Left ventricle myocardium superior (tissue), 1 donor: ENCODE results near the gene ADM2. TPM values are rescaled to one million over a fixed set of nuclear protein-coding genes. Genes with fewer than 3 reads are reported as not detected.

Experiments
- ATAC-seq: fragments of 200-7000 bp; cut with Tn5 transposase; one replicate; pipeline ENCODE4 v1.9.1; 2020; ENCODE audit warnings: mild to moderate bottlenecking, moderate library complexity
- DNase-seq: peaks from one replicate; pipeline ENCODE4 v3.0.0-alpha.2; 2020
- intact Hi-C: fragments of 100-400 bp; cut with micrococcal nuclease; formaldehyde crosslinking; loops from one replicate; pipeline ENCODE4 v1.11.0; 2022
- total RNA-seq: library from RNA; stranded (reverse); fragmentation: NEBNext Ultra II Directional; extraction: Animal tissue kit (Norgen Biotek cat#: 25700); gene quantifications from one replicate; pipeline ENCODE4 v1.2.1, GENCODE V29; 2021
- donor health status: DM: no; HTN: yes; CAD: no; lungs with severe emphysema.

The ADM2 gene
- total RNA-seq, 1 donor from 2014 or later = not detected

- intact Hi-C loops = no loop called here
- DNase-seq = no peak
- no peak for ATAC-seq
Observed at GRCh38 chr22:50481045-50481439, 301 bp upstream of the ADM2 start.

DNA sequence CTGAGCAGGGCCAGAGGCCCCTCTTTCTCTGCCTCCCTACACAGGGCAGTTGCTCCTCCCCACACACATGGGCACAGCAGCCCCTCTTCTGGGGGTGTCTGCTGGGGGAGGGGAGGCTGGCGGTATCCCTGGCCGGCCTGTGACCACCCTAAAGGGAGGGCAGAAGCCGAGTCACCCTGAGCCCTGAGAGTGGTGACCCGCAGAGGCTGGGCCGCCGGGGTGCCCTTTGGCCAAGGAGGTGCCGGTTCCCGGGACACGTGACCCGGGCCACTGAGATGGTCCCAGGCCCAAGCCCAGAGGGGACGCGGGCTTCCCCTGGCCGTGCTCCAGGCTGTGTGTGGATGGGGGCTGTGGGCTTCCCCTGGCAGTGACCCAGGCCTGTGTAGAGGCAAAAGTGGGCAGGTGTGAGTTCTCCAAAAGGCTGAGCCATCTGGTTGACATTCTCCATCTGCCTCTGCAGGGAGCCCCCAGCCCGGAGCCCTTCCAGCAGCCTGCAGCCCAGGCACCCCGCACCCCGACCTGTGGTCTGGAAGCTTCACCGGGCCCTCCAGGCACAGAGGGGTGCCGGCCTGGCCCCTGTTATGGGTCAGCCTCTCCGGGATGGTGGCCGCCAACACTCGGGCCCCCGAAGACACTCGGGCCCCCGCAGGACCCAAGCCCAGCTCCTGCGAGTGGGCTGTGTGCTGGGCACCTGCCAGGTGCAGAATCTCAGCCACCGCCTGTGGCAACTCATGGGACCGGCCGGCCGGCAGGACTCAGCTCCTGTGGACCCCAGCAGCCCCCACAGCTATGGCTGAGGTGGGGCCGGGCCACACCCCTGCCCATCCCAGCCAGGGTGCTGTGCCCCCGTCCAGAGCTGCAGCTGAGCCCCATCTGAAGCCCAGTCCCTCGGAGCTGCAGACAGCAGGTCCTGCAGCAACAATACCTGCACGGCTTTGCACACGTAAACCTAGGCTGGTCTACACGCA, 1.0 kb downstream of the ADM2 start:
- intact Hi-C loops = no loop called here
- ATAC-seq (no peak), DNase-seq (no peak)

DNA sequence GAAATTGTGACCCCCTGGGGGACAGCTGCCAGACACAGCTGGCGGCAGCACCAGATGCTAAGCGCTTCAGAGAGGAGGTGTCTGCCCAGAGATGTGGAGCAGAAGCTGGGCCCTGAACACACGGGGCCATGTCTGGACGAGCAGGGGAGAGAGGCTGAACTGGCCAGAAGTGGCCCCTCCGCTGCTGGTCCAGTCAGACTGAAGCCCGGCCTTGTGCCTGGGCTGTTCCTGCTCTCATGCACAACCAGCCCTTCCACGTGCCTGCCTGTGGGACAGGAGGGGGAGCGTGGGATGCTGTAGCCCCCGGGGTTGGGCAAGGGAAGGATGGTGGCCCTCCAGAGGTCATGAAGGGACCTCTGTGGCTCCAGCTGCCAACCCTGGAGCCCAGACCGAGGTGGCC, 1.8 kb downstream of the ADM2 start:
- no peak for ATAC-seq
- DNase-seq = no peak
- intact Hi-C loops = no loop called here

GRCh38 chr22:50483556-50483955, 2.2 kb downstream of the ADM2 start:
- DNase-seq = no peak

GRCh38 chr22:50483977-50484853, 2.9 kb downstream of the ADM2 start:
- ATAC-seq (no peak), DNase-seq (no peak)
- intact Hi-C loops = no loop called here

More at GRCh38 chr22:50483556-50483955, 2.2 kb downstream of the ADM2 start:
- intact Hi-C loops = no loop called here
- no peak for ATAC-seq

DNA sequence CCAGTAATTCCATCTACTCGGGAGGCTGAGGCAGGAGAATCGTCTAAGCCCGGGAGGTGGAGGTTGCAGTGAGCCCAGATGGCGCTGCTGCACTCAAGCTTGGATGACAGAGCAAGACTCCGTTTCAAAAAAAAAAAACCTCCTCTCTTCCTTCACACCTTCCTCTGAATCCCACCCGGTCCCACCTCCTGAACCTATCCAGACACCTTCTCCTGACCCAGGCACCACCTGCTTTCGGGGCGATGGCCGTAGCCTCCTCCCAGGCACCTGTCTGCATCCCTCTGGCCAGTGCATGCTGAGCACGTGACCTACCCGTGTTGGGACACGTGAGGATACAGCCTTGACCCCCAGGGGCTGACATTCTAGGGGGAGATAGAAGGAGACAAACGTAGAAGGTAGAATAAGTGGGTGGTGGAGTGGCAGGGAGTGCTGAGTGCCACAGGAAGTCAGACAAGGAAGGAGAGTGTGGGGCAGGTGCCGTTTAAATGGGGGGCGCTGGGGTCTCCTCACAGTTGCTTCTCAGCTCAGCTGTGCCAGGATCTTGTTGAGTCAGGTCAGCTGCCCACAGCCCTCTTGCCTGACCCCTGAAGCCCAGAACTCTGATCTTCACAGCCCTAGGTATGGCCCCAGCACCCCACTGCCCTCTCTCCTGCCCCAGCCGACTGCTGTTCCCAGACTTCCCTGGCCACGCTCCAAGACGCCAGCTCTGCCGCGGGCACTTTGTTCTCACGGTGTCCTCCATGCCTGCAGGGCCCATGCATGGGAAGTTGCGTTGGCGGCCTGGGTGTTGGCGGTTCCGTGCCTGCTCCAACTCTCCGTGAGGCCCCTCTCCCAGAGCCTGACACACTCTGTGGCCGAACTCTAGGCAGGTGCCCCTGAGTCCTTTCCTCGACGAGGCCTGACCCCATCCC, 4.1 kb downstream of the ADM2 start:
- ATAC-seq = peak; percentile 51
- DNase-seq = no peak

GRCh38 chr22:50486561-50487289, 5.4 kb downstream of the ADM2 start, which contains the start of gene MIOX:
TSS of gene MIOX (plus strand) at chr22:50486859. CDS start at chr22:50486898, 39 bp downstream.
- ATAC-seq (no peak), DNase-seq (no peak)
- intact Hi-C loops = no loop called here

More for the DNA sequence above, 4.1 kb downstream of the ADM2 start:
- intact Hi-C loops = no loop called here

DNA sequence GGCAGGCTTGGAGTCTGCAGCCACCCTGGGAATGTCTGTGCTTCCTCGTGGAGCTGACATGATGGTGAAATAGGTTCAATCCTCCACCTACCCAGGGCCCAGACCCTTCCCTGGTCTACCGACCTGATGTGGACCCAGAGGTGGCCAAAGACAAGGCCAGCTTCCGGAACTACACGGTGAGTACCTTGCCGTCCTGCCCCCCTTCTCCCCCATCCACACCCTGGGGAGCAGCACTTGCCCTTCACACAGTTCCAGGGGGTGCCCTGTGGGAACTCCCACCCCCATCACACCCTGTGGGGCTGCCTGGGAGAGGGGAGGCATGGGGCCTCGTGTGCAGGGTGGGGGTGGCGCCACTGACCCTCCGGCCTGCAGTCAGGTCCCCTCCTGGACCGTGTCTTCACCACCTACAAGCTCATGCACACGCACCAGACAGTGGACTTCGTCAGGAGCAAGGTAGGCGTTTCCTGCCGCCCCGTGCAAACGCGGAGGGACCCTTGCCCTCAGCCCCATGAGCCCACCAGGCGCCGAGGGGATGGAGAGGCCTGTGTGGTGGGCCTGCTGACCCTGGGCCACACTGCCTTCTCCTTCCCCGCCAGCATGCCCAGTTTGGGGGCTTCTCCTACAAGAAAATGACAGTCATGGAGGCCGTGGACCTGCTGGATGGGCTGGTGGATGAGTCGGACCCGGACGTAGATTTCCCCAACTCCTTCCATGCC, 6.1 kb downstream of the ADM2 start:
- no peak for DNase-seq
- intact Hi-C loops = no loop called here
- no peak for ATAC-seq

GRCh38 chr22:50488006-50488677, 6.8 kb downstream of the ADM2 start:
- intact Hi-C loops = no loop called here
- ATAC-seq (no peak), DNase-seq (no peak)

DNA sequence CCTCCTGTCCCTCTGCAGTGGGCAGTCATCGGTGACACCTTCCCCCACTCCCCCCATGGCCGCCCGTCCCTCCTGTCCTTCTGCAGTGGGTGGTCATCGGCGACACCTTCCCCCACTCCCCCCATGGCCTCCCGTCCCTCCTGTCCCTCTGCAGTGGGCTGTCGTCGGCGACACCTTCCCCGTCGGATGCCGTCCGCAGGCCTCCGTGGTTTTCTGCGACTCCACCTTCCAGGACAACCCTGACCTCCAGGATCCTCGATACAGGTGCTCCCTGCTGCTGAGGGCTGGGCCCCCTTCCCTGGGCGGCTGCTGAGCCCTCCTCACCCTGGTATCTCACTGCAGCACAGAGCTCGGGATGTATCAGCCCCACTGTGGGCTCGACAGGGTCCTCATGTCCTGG, 7.5 kb downstream of the ADM2 start:
- DNase-seq = no peak
- no peak for ATAC-seq
- intact Hi-C loops = no loop called here

DNA sequence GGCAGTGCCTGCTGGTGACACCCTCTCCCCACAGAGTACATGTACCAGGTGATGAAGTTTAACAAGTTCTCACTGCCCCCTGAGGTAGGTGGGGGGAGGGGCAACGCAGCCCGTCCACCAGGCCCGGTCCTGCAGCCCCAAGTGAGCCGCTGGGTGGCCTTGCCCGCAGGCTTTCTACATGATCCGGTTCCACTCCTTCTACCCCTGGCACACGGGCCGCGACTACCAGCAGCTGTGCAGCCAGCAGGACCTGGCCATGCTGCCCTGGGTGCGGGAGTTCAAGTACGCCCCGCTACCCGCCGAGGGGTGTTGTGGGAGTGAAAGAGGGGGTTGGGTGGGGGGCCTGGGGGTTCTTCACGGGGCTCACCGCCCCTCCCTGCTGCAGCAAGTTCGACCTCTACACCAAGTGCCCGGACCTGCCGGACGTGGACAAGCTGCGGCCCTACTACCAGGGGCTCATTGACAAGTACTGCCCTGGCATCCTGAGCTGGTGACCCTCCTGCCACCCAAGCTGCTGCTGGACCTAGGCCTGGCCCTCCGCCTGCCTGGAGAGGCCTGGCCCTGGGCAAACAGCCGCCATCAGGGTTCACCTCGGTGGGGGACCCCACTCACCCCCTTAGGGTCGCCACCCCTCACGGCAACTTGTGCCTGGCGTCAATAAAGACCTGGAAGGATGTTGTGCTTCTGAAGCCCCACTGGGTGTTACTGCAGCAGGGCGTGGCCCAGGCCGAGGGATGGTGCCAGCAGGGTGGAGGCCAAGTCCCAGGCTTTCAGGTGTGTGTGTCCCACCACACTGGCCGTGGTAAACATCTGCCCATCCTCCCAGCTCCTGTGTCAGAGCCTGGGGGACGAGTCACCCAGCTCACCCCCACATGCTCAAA, 8.3 kb downstream of the ADM2 start:
- ATAC-seq (no peak), DNase-seq (no peak)
- intact Hi-C loops = no loop called here

- ATAC-seq = no peak
- no peak for DNase-seq
- intact Hi-C loops = no loop called here
Observed at GRCh38 chr22:50490531-50491308, 9.4 kb downstream of the ADM2 start.

- no peak for DNase-seq
- ATAC-seq = no peak
- intact Hi-C loops = no loop called here
Observed at GRCh38 chr22:50497093-50497492, 15.8 kb downstream of the ADM2 start.

- intact Hi-C loops = no loop called here
- ATAC-seq = peak; percentile 83
- DNase-seq = no peak
Observed at GRCh38 chr22:50498322-50498890, 17.1 kb downstream of the ADM2 start.

DNA sequence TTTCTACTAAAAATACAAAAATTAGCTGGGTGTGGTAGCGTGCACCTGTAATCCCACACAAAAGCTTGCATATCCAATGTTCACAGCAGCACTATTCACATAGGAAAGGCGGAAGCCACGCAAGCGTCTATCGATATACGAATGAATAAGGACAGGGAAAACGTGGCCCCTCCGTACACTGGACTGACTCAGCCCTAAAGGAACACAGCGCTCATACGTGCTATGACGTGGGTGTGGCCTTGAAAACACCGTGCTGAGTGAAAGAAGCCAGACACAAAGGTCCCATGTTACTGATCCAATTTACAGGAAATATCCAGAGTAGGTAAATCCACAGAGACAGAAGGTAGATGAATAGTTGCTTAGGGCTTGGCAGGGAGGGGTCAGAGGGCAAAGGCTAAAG, 19.1 kb downstream of the ADM2 start:
- DNase-seq (no peak), ATAC-seq (no peak)
- intact Hi-C loops = no loop called here
